Stimulated activated CD4-positive, alpha-beta T cell treated with anti-CD3 and anti-CD28 coated beads, Interleukin-2, amount 100 ng/mL, for 4 hours (primary cell): Measurements from ENCODE around the gene EXOSC10.
"Not testable (repeated sequence)": the region's sequence is repeated elsewhere in the genome, so short reads cannot be mapped to it uniquely, and the experiment has no call there.

ENCODE experiments used
- DNase-seq: peaks from one replicate; pipeline ENCODE4 v3.0.0-alpha.2; 2020; ENCODE audit warnings: low read depth

The EXOSC10 gene

GRCh38 chr1:11109047-11109760, 9.5 kb upstream of the EXOSC10 start:
- DNase-seq = no peak

- no peak for DNase-seq
Observed at GRCh38 chr1:11107599-11107998, 7.9 kb upstream of the EXOSC10 start.

GRCh38 chr1:11105586-11105985, 5.9 kb upstream of the EXOSC10 start:
- DNase-seq = no peak

GRCh38 chr1:11101347-11101746, 1.7 kb upstream of the EXOSC10 start:
- DNase-seq = no peak

GRCh38 chr1:11100806-11101205, 1.1 kb upstream of the EXOSC10 start:
- DNase-seq = not testable (repeated sequence)

GRCh38 chr1:11100149-11100493, 452 bp upstream of the EXOSC10 start:
- no peak for DNase-seq

GRCh38 chr1:11098931-11099309, 749 bp downstream of the EXOSC10 start:
- no peak for DNase-seq

- DNase-seq = not testable (repeated sequence)
Observed at GRCh38 chr1:11083784-11084183, 15.9 kb downstream of the EXOSC10 start.

GRCh38 chr1:11080931-11081330, 18.7 kb downstream of the EXOSC10 start:
- no peak for DNase-seq

GRCh38 chr1:11078631-11079030, 21.0 kb downstream of the EXOSC10 start:
- no peak for DNase-seq

GRCh38 chr1:11073398-11073797, 26.3 kb downstream of the EXOSC10 start:
- DNase-seq = not testable (repeated sequence)

- no peak for DNase-seq
Observed at GRCh38 chr1:11072216-11072917, 27.3 kb downstream of the EXOSC10 start.

GRCh38 chr1:11071463-11072215, 28.0 kb downstream of the EXOSC10 start:
- no peak for DNase-seq

GRCh38 chr1:11070876-11071275, 28.8 kb downstream of the EXOSC10 start:
- DNase-seq = no peak

GRCh38 chr1:11068600-11069473, 30.8 kb downstream of the EXOSC10 start:
- DNase-seq = no peak

- DNase-seq = no peak
Observed at GRCh38 chr1:11067716-11068599, 31.7 kb downstream of the EXOSC10 start.

GRCh38 chr1:11065796-11066195, 33.9 kb downstream of the EXOSC10 start:
- no peak for DNase-seq

GRCh38 chr1:11064942-11065341, 34.7 kb downstream of the EXOSC10 start:
- DNase-seq = no peak

- DNase-seq = not testable (repeated sequence)
Observed at GRCh38 chr1:11063937-11064537, 35.6 kb downstream of the EXOSC10 start.

- no peak for DNase-seq
Observed at GRCh38 chr1:11062965-11063401, 36.7 kb downstream of the EXOSC10 start.
